ENCODE measurements around the gene IMMP2L.

The IMMP2L gene

GRCh38 chr7:111010798-111011197, 551.5 kb downstream of the IMMP2L start:
- H3K4me3 ChIP-seq (ENCODE audit: low read depth, low read length): no peak overlapping the region

- no peak overlapping the region for H3K4me3 ChIP-seq (ENCODE audit: low read depth, low read length)
Measured at GRCh38 chr7:111009526-111010040, 552.7 kb downstream of the IMMP2L start.

- no peak overlapping the region for H3K4me3 ChIP-seq (ENCODE audit: low read depth, low read length)
Measured at GRCh38 chr7:111006691-111007090, 555.6 kb downstream of the IMMP2L start.

- no peak overlapping the region for H3K4me3 ChIP-seq (ENCODE audit: low read depth, low read length)
Measured at GRCh38 chr7:111006040-111006439, 556.3 kb downstream of the IMMP2L start.

GRCh38 chr7:111005445-111005844, 556.8 kb downstream of the IMMP2L start:
- no peak overlapping the region for H3K4me3 ChIP-seq (ENCODE audit: low read depth, low read length)

GRCh38 chr7:111004310-111004901, 557.9 kb downstream of the IMMP2L start:
- no peak overlapping the region for H3K4me3 ChIP-seq (ENCODE audit: low read depth, low read length)

GRCh38 chr7:111003883-111004282, 558.4 kb downstream of the IMMP2L start:
- no peak overlapping the region for H3K4me3 ChIP-seq (ENCODE audit: low read depth, low read length)

- H3K4me3 ChIP-seq (ENCODE audit: low read depth, low read length): no peak overlapping the region
Measured at GRCh38 chr7:110994028-110994967, 568.0 kb downstream of the IMMP2L start.

- H3K4me3 ChIP-seq (ENCODE audit: low read depth, low read length): no peak overlapping the region
Measured at GRCh38 chr7:110988890-110989501, 573.3 kb downstream of the IMMP2L start.

GRCh38 chr7:110988348-110988747, 573.9 kb downstream of the IMMP2L start:
- no peak overlapping the region for H3K4me3 ChIP-seq (ENCODE audit: low read depth, low read length)

GRCh38 chr7:110987127-110987693, 575.1 kb downstream of the IMMP2L start:
- no peak overlapping the region for H3K4me3 ChIP-seq (ENCODE audit: low read depth, low read length)

- H3K4me3 ChIP-seq (ENCODE audit: low read depth, low read length): no peak overlapping the region
Measured at GRCh38 chr7:110983822-110984456, 578.4 kb downstream of the IMMP2L start.

- H3K4me3 ChIP-seq (ENCODE audit: low read depth, low read length): no peak overlapping the region
Measured at GRCh38 chr7:110977127-110977737, 585.1 kb downstream of the IMMP2L start.

- no peak overlapping the region for H3K4me3 ChIP-seq (ENCODE audit: low read depth, low read length)
Measured at GRCh38 chr7:110975486-110975885, 586.8 kb downstream of the IMMP2L start.

- no peak overlapping the region for H3K4me3 ChIP-seq (ENCODE audit: low read depth, low read length)
Measured at GRCh38 chr7:110974441-110974840, 587.9 kb downstream of the IMMP2L start.

GRCh38 chr7:110973196-110973990, 588.9 kb downstream of the IMMP2L start:
- H3K4me3 ChIP-seq (ENCODE audit: low read depth, low read length): no peak overlapping the region

GRCh38 chr7:110964775-110965174, 597.5 kb downstream of the IMMP2L start:
- no peak overlapping the region for H3K4me3 ChIP-seq (ENCODE audit: low read depth, low read length)

GRCh38 chr7:110962826-110963225, 599.5 kb downstream of the IMMP2L start:
- no peak overlapping the region for H3K4me3 ChIP-seq (ENCODE audit: low read depth, low read length)

- H3K4me3 ChIP-seq (ENCODE audit: low read depth, low read length): no peak overlapping the region
Measured at GRCh38 chr7:110962374-110962773, 599.9 kb downstream of the IMMP2L start.

GRCh38 chr7:110960811-110961210, 601.5 kb downstream of the IMMP2L start:
- no peak overlapping the region for H3K4me3 ChIP-seq (ENCODE audit: low read depth, low read length)

Data from iPS-11a (cell line).